SKM-1 treated with dmso at 0.1 percent for 144 hours (cell line): ENCODE data around the gene SPACA4.

Experiments
- DNase-seq: peaks from one replicate; lab custom pipeline; 2025; ENCODE audit not compliant: unreplicated experiment; lab: John Stamatoyannopoulos, UW

SPACA4 gene

GRCh38 chr19:48633148-48634035 is 26.9 kb downstream of the SPACA4 start:
- no peak for DNase-seq

- DNase-seq: no peak
Observed at GRCh38 chr19:48634036-48634342, 27.4 kb downstream of the SPACA4 start.

- DNase-seq: peak; percentile 87
Observed at GRCh38 chr19:48634424-48635262, 28.1 kb downstream of the SPACA4 start.

GRCh38 chr19:48635263-48635965 is 28.9 kb downstream of the SPACA4 start:
- no peak for DNase-seq

- DNase-seq: no peak
Observed at GRCh38 chr19:48635966-48636858, 29.7 kb downstream of the SPACA4 start.

- DNase-seq: no peak
Observed at GRCh38 chr19:48636859-48637448, 30.4 kb downstream of the SPACA4 start, which contains the start of gene DBP. TSS of gene DBP (minus strand) at chr19:48637379. CDS start at chr19:48636994, 385 bp downstream.

GRCh38 chr19:48637449-48637947 is 31.0 kb downstream of the SPACA4 start:
- peak; percentile 86 for DNase-seq

GRCh38 chr19:48637948-48638830 is 31.6 kb downstream of the SPACA4 start:
- peak; percentile 46 for DNase-seq

GRCh38 chr19:48638831-48639381 is 32.4 kb downstream of the SPACA4 start:
- no peak for DNase-seq

- DNase-seq: no peak
Observed at GRCh38 chr19:48639483-48640375, 33.2 kb downstream of the SPACA4 start.

GRCh38 chr19:48641850-48642249 is 35.3 kb downstream of the SPACA4 start:
- no peak for DNase-seq

GRCh38 chr19:48642862-48643261 is 36.3 kb downstream of the SPACA4 start:
- DNase-seq: no peak

- no peak for DNase-seq
Observed at GRCh38 chr19:48644355-48644754, 37.8 kb downstream of the SPACA4 start.

- DNase-seq: no peak
Observed at GRCh38 chr19:48644839-48645619, 38.5 kb downstream of the SPACA4 start.

GRCh38 chr19:48645620-48646000 is 39.1 kb downstream of the SPACA4 start:
- no peak for DNase-seq

- DNase-seq: peak; percentile 67
Observed at GRCh38 chr19:48646001-48646721, 39.6 kb downstream of the SPACA4 start, which contains the start of gene CA11. TSS of gene CA11 (minus strand) at chr19:48646187. CDS start at chr19:48645632, 555 bp downstream.
